HG03460 (cell line): ENCODE data around the gene RCSD1.

Experiments
- ATAC-seq: cut with Tn5 transposase; IDR thresholded peaks from one replicate; pipeline ENCODE4 v1.9.1; 2021; ENCODE audit not compliant: unreplicated experiment

Gene RCSD1

GRCh38 chr1:167640051-167640450 is 10.0 kb downstream of the RCSD1 start:
- no peak for ATAC-seq

GRCh38 chr1:167641786-167642500 is 11.9 kb downstream of the RCSD1 start:
- ATAC-seq: no peak

GRCh38 chr1:167642501-167642826 is 12.4 kb downstream of the RCSD1 start:
- no peak for ATAC-seq

- no peak for ATAC-seq
Measured at GRCh38 chr1:167643441-167643840, 13.4 kb downstream of the RCSD1 start.

- no peak for ATAC-seq
Measured at GRCh38 chr1:167644551-167644950, 14.5 kb downstream of the RCSD1 start.

- ATAC-seq: no peak
Measured at GRCh38 chr1:167645140-167645541, 15.1 kb downstream of the RCSD1 start.

GRCh38 chr1:167645625-167646414 is 15.8 kb downstream of the RCSD1 start:
- no peak for ATAC-seq

- no peak for ATAC-seq
Measured at GRCh38 chr1:167648252-167648849, 18.3 kb downstream of the RCSD1 start.

GRCh38 chr1:167648978-167649744 is 19.1 kb downstream of the RCSD1 start:
- no peak for ATAC-seq

GRCh38 chr1:167650269-167651160 is 20.5 kb downstream of the RCSD1 start:
- ATAC-seq: peak; percentile 64

GRCh38 chr1:167651161-167651693 is 21.2 kb downstream of the RCSD1 start:
- ATAC-seq: peak; percentile 42

- ATAC-seq: no peak
Measured at GRCh38 chr1:167654975-167655575, 25.0 kb downstream of the RCSD1 start.

- ATAC-seq: no peak
Measured at GRCh38 chr1:167656657-167657056, 26.6 kb downstream of the RCSD1 start.

GRCh38 chr1:167658574-167659328 is 28.7 kb downstream of the RCSD1 start:
- ATAC-seq: no peak

GRCh38 chr1:167659450-167659849 is 29.4 kb downstream of the RCSD1 start:
- no peak for ATAC-seq

GRCh38 chr1:167659881-167660280 is 29.8 kb downstream of the RCSD1 start:
- ATAC-seq: no peak

- no peak for ATAC-seq
Measured at GRCh38 chr1:167661527-167662426, 31.7 kb downstream of the RCSD1 start.
